CD4-positive, alpha-beta memory T cell (primary cell): ENCODE data around the gene NEK10. TPM values are rescaled to one million over a fixed set of nuclear protein-coding genes. Genes with fewer than 3 reads are reported as not detected.

Experiments used
- CTCF ChIA-PET: fragments of 350-600 bp; sonication (Branson Sonifier 250); formaldehyde crosslinking; loops from one replicate; lab custom pipeline; 2021; ENCODE audit warnings: inconsistent platforms; ENCODE audit not compliant: partially characterized antibody; lab: Charles Lee
- POLR2A ChIA-PET: fragments of 350-600 bp; sonication (Branson Sonifier 250); formaldehyde crosslinking; loops from one replicate; lab custom pipeline; 2021; ENCODE audit not compliant: partially characterized antibody; lab: Charles Lee
- DNase-seq, 5 donors: peaks; one replicate each; pipeline versions ENCODE4 v3.0.0 to v3.0.0-alpha.2; 2020 to 2022; ENCODE audit warnings: mixed read lengths in 1 of 5
- H3K27ac ChIP-seq: one replicate; pipeline ENCODE4 v1.7.0; 2013; ENCODE audit warnings: low read depth, low read length
- H3K27me3 ChIP-seq: 2 replicates; pipeline ENCODE4 v1.7.0; 2013; ENCODE audit warnings: mild to moderate bottlenecking, low read length, moderate library complexity; ENCODE audit not compliant: insufficient read depth
- H3K36me3 ChIP-seq: 2 replicates; pipeline ENCODE4 v1.7.0; 2013; ENCODE audit warnings: mild to moderate bottlenecking, low read length, moderate library complexity; ENCODE audit not compliant: insufficient read depth
- H3K4me1 ChIP-seq: 2 replicates; pipeline ENCODE4 v1.7.0; 2013; ENCODE audit warnings: mild to moderate bottlenecking, low read length, moderate library complexity; ENCODE audit not compliant: insufficient read depth
- H3K4me3 ChIP-seq, 2 donors: one replicate each; pipeline ENCODE4 v1.7.0; 2013; ENCODE audit warnings: low read length in 2 of 2, mild to moderate bottlenecking in 1 of 2
- H3K9me3 ChIP-seq, 2 donors: one replicate each; pipeline ENCODE4 v1.7.0; 2013; ENCODE audit warnings: low read length in 2 of 2, control low read depth in 1 of 2; ENCODE audit not compliant: control insufficient read depth in 1 of 2
- H3K27ac Mint-ChIP-seq, 7 donors: one replicate each; pipeline ENCODE4 v1.8.0; 2020 to 2021; ENCODE audit warnings: mixed read lengths in 7 of 7, mild to moderate bottlenecking in 6 of 7, inconsistent platforms in 3 of 7, moderate library complexity in 3 of 7
- H3K27me3 Mint-ChIP-seq, 2 donors: one replicate each; pipeline ENCODE4 v1.8.0; 2020 to 2021; ENCODE audit warnings: mixed read lengths in 2 of 2
- H3K36me3 Mint-ChIP-seq, 2 donors: one replicate each; pipeline ENCODE4 v1.8.0; 2020 to 2021; ENCODE audit warnings: mixed read lengths in 2 of 2, inconsistent platforms in 1 of 2, mild to moderate bottlenecking in 1 of 2
- H3K4me1 Mint-ChIP-seq, 4 donors: one replicate each; pipeline ENCODE4 v1.8.0; 2020 to 2021; ENCODE audit warnings: mixed read lengths in 4 of 4, mild to moderate bottlenecking in 1 of 4
- H3K4me3 Mint-ChIP-seq, 8 donors: one replicate each; pipeline ENCODE4 v1.8.0; 2020 to 2021; ENCODE audit warnings: mixed read lengths in 8 of 8, mild to moderate bottlenecking in 7 of 8, moderate library complexity in 6 of 8, inconsistent platforms in 3 of 8
- H3K9me3 Mint-ChIP-seq, 8 donors: one replicate each; pipeline ENCODE4 v1.8.0; 2020 to 2021; ENCODE audit warnings: mixed read lengths in 8 of 8, mild to moderate bottlenecking in 5 of 8, inconsistent platforms in 3 of 8, moderate library complexity in 1 of 8
- intact Hi-C: fragments of 100-400 bp; cut with micrococcal nuclease; formaldehyde crosslinking; loops from one replicate; pipeline ENCODE4 v1.15.1; 2023
- polyA plus RNA-seq, 2 donors: library from polyadenylated mRNA; unstranded; fragments of 300-500 nt; fragmentation: Illumina TruSeq; gene quantifications; one replicate each; pipeline ENCODE4 v1.2.3, GENCODE V29; 2021
- total RNA-seq, 2 experiments: library from RNA; stranded (reverse); gene quantifications; one replicate each; pipeline ENCODE4 v1.2.3, GENCODE V29; 2021

NEK10 gene
- total and polyA plus RNA-seq, 4 experiments from 2014 or later = 0.10 to 2.7 (median 1.4) TPM; not detected in 1

GRCh38 chr3:27133060-27133459 lies 236.1 kb downstream of the NEK10 start:
- CTCF ChIA-PET = interaction anchor here (1.7 to 3.2 kb wide), 2 partner anchors 8 to 548 kb away, joined by 5 to 37 read pairs; no protein-coding TSS in a partner anchor
- Histone ChIP-seq H3K4me1 (no peaks in the 10 kb centered on the region), H3K4me3 (no peak overlapping the region), H3K9me3 (no peaks in the 10 kb centered on the region), H3K36me3 (no peaks in the 10 kb centered on the region), H3K27me3 (no peaks in the 10 kb centered on the region), H3K27ac (no peak overlapping the region)
- DNase-seq = no peak
- Mint-ChIP-seq H3K36me3 (no peaks in the 10 kb centered on the region), H3K9me3 (no peaks in the 10 kb centered on the region), H3K27me3 (peaks cover 0 to 2% of the 10 kb centered on the region in 2 donors), H3K27ac (no peak overlapping the region), H3K4me1 (no peaks in the 10 kb centered on the region), H3K4me3 (no peak overlapping the region)
- POLR2A ChIA-PET = no interaction called here
- intact Hi-C loops = no loop called here

DNA sequence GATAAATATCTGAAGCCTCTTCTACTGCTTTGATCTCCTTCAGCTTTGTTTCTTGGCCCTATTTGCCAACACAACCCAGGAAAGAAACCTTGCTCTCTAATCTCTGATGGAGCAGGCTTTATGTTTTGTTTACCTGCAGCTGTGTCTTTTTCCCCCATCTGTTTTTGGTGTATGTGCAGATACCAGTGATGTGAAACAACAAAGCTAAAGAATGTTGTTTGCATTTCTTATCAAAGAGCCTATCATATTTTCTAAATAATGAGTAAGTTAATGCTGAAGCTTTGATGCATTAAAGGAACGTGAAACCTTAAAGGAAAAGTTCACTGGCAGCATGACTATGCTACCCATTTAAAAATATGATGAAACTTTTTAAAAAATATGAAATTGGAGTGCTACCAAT lies 238.4 kb downstream of the NEK10 start:
- no peak overlapping the region for H3K27ac ChIP-seq
- H3K36me3 ChIP-seq = no peaks in the 10 kb centered on the region
- Mint-ChIP-seq H3K27me3 (peaks cover 0 to 2% of the 10 kb centered on the region in 2 donors), H3K27ac (no peak overlapping the region), H3K9me3 (no peaks in the 10 kb centered on the region), H3K4me3 (no peak overlapping the region), H3K36me3 (no peaks in the 10 kb centered on the region), H3K4me1 (no peaks in the 10 kb centered on the region)
- ChIA-PET CTCF (interaction anchor here (0.9 to 1.7 kb wide), 2 partner anchors 8 to 550 kb away, joined by 3 to 8 read pairs; no protein-coding TSS in a partner anchor), POLR2A (no interaction called here)
- DNase-seq = no peak
- intact Hi-C loops = no loop called here
- no peaks in the 10 kb centered on the region for H3K4me1 ChIP-seq
- H3K4me3 ChIP-seq = no peak overlapping the region
- no peaks in the 10 kb centered on the region for H3K27me3 ChIP-seq
- no peaks in the 10 kb centered on the region for H3K9me3 ChIP-seq

- H3K27ac ChIP-seq = no peak overlapping the region
- H3K27ac Mint-ChIP-seq = no peak overlapping the region
- intact Hi-C loops = no loop called here
- no peak overlapping the region for H3K4me3 Mint-ChIP-seq
- no peaks in the 10 kb centered on the region for H3K36me3 ChIP-seq
- no peaks in the 10 kb centered on the region for H3K9me3 Mint-ChIP-seq
- H3K9me3 ChIP-seq = no peaks in the 10 kb centered on the region
- H3K27me3 ChIP-seq = no peaks in the 10 kb centered on the region
- no peak for DNase-seq
- ChIA-PET CTCF (no interaction called here), POLR2A (no interaction called here)
- H3K36me3 Mint-ChIP-seq = no peaks in the 10 kb centered on the region
- no peaks in the 10 kb centered on the region for H3K4me1 Mint-ChIP-seq
- no peaks in the 10 kb centered on the region for H3K4me1 ChIP-seq
- H3K27me3 Mint-ChIP-seq = no peaks in the 10 kb centered on the region
- no peak overlapping the region for H3K4me3 ChIP-seq
These were observed 241.3 kb downstream of the NEK10 start for GRCh38 chr3:27127879-27128278.

DNA sequence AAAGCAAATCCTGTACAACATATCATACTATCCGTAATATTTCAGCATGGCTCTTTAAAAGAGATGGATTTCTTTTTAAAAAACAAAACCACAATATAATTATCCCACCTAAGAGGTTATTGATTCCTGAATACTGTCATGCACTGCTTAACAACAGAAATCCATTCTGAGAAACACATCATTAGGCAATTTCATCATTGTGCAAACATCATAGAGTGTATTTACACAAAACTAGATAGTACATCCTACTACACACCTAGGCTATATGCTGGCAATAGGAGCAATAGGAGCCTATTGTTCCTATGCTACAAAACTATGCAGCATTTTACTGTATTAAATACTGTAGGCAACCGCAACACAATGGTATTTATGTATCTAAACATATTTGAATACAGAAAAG lies 242.0 kb downstream of the NEK10 start:
- H3K4me1 Mint-ChIP-seq = no peaks in the 10 kb centered on the region
- Histone ChIP-seq H3K4me3 (no peak overlapping the region), H3K9me3 (no peaks in the 10 kb centered on the region), H3K36me3 (no peaks in the 10 kb centered on the region), H3K4me1 (no peaks in the 10 kb centered on the region), H3K27ac (no peak overlapping the region), H3K27me3 (no peaks in the 10 kb centered on the region)
- H3K4me3 Mint-ChIP-seq = no peak overlapping the region
- no peak overlapping the region for H3K27ac Mint-ChIP-seq
- no peaks in the 10 kb centered on the region for H3K9me3 Mint-ChIP-seq
- CTCF ChIA-PET = no interaction called here
- H3K27me3 Mint-ChIP-seq = no peaks in the 10 kb centered on the region
- POLR2A ChIA-PET = no interaction called here
- H3K36me3 Mint-ChIP-seq = no peaks in the 10 kb centered on the region
- intact Hi-C loops = no loop called here
- no peak for DNase-seq

DNA sequence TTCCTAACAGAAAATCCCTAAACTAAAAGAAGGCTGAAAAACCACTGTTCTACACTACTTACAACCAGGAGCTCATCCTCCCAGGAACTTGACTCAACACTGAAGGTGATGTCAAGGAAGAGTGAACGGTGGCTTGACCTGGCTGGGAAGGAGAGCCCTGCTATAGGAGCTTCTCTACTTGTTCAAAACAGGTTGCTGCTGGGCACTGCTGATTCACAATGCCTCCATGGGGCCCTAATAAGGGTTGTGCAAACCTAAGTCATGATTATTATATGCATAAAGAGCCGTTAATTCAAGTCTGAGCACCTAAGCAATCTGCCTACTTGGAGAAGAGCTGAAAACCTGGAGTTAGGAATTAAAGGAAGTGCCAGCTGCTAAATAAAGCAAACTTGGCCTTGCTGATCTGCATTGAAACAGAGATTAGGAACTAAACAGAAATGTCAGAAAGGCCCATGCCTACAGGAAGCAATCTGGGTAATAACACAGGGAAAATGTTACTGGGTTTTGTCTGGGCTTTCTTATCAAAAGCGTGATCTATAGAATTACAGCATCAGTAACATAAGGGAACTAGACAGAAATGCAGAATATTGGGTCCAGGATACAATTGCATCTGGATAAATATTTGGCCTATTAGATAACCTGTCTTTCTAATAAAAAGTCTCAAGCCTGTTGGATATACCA lies 243.2 kb downstream of the NEK10 start:
- Histone ChIP-seq H3K9me3 (no peaks in the 10 kb centered on the region), H3K27ac (no peak overlapping the region), H3K27me3 (no peaks in the 10 kb centered on the region), H3K4me1 (no peaks in the 10 kb centered on the region), H3K4me3 (no peak overlapping the region), H3K36me3 (no peaks in the 10 kb centered on the region)
- Mint-ChIP-seq H3K27ac (no peak overlapping the region), H3K9me3 (peaks cover 0 to 2% (median 0%) of the 10 kb centered on the region in 8 donors), H3K4me1 (no peaks in the 10 kb centered on the region), H3K27me3 (no peaks in the 10 kb centered on the region), H3K4me3 (no peak overlapping the region), H3K36me3 (no peaks in the 10 kb centered on the region)
- DNase-seq = no peak
- intact Hi-C loops = no loop called here
- POLR2A ChIA-PET = no interaction called here
- CTCF ChIA-PET = no interaction called here

DNA sequence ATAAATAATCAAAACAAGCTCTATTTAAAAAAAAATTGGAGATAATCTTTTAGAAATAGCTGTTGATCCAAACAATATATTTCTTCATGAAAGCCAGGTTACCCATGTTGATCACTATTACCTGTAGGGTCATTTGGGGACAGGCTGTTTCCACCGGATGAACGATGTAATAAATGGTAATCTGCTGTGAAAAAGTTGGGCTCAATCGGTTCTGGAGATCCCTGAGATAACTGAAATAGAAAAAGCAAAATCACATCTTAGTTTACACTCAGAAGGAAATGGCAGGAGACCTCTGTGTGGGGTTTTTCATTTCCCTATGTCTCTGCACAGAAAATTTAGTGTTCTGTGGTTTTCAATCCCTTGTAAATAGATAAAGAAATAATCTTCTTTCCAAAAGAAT lies 249.5 kb downstream of the NEK10 start:
- H3K4me1 ChIP-seq = no peaks in the 10 kb centered on the region
- no peak overlapping the region for H3K27ac ChIP-seq
- H3K36me3 ChIP-seq = no peaks in the 10 kb centered on the region
- DNase-seq = no peak
- CTCF ChIA-PET = interaction anchor here (2.0 kb wide), 1 partner anchor 15 kb away, joined by 7 read pairs; no protein-coding TSS in a partner anchor
- no peaks in the 10 kb centered on the region for H3K4me1 Mint-ChIP-seq
- intact Hi-C loops = no loop called here
- POLR2A ChIA-PET = no interaction called here
- H3K4me3 Mint-ChIP-seq = no peak overlapping the region
- H3K9me3 Mint-ChIP-seq = peaks cover 0 to 2% (median 0%) of the 10 kb centered on the region in 8 donors
- H3K36me3 Mint-ChIP-seq = no peaks in the 10 kb centered on the region
- no peak overlapping the region for H3K4me3 ChIP-seq
- H3K27me3 Mint-ChIP-seq = no peaks in the 10 kb centered on the region
- no peaks in the 10 kb centered on the region for H3K9me3 ChIP-seq
- H3K27me3 ChIP-seq = no peaks in the 10 kb centered on the region
- no peak overlapping the region for H3K27ac Mint-ChIP-seq

GRCh38 chr3:27115352-27115751 lies 253.8 kb downstream of the NEK10 start:
- H3K27ac ChIP-seq = no peak overlapping the region
- DNase-seq = no peak
- H3K4me1 ChIP-seq = no peaks in the 10 kb centered on the region
- H3K4me3 Mint-ChIP-seq = no peak overlapping the region
- no peaks in the 10 kb centered on the region for H3K9me3 ChIP-seq
- intact Hi-C loops = no loop called here
- no peaks in the 10 kb centered on the region for H3K4me1 Mint-ChIP-seq
- no peak overlapping the region for H3K27ac Mint-ChIP-seq
- no peak overlapping the region for H3K4me3 ChIP-seq
- H3K36me3 Mint-ChIP-seq = no peaks in the 10 kb centered on the region
- H3K27me3 ChIP-seq = no peaks in the 10 kb centered on the region
- H3K36me3 ChIP-seq = no peaks in the 10 kb centered on the region
- no peaks in the 10 kb centered on the region for H3K27me3 Mint-ChIP-seq
- no peaks in the 10 kb centered on the region for H3K9me3 Mint-ChIP-seq
- ChIA-PET POLR2A (no interaction called here), CTCF (interaction anchor here (0.7 kb wide), 1 partner anchor 19 kb away, joined by 3 read pairs; no protein-coding TSS in a partner anchor)
